Neuronal stem cell (in vitro differentiated cells): ENCODE results near the gene ATP6V1B1.
A peak's percentile ranks its signal among the peaks of the same experiment; 100 is the strongest.

Experiments used
- DNase-seq: peaks from one replicate; pipeline ENCODE4 v3.0.0-alpha.2; 2013; ENCODE audit warnings: low spot score
- H2AFZ ChIP-seq: one replicate; pipeline ENCODE4 v1.6.1; 2013; ENCODE audit warnings: mild to moderate bottlenecking, low read length, inconsistent platforms
- H2AK5ac ChIP-seq: 2 replicates; pipeline ENCODE4 v1.6.1; 2013; ENCODE audit warnings: low read depth, mild to moderate bottlenecking, inconsistent platforms, low read length, moderate library complexity, mixed read lengths
- H2BK120ac ChIP-seq: 2 replicates; pipeline ENCODE4 v1.6.1; 2013; ENCODE audit warnings: low read depth, mild to moderate bottlenecking, inconsistent platforms, low read length, moderate library complexity, mixed read lengths
- H2BK12ac ChIP-seq: one replicate; pipeline ENCODE4 v1.6.1; 2013; ENCODE audit warnings: low read length, inconsistent platforms
- H2BK15ac ChIP-seq: 2 replicates; pipeline ENCODE4 v1.6.1; 2013; ENCODE audit warnings: mild to moderate bottlenecking, low read length, inconsistent platforms, mixed read lengths
- H2BK5ac ChIP-seq: one replicate; pipeline ENCODE4 v1.6.1; 2013; ENCODE audit warnings: inconsistent platforms, mild to moderate bottlenecking, low read length, moderate library complexity
- H3K14ac ChIP-seq: one replicate; pipeline ENCODE4 v1.6.1; 2013; ENCODE audit warnings: low read length, inconsistent platforms
- H3K18ac ChIP-seq: 2 replicates; pipeline ENCODE4 v1.6.1; 2013; ENCODE audit warnings: low read length, inconsistent platforms
- H3K23ac ChIP-seq: 2 replicates; pipeline ENCODE4 v1.6.1; 2013; ENCODE audit warnings: low read depth, mild to moderate bottlenecking, mixed read lengths, low read length, inconsistent platforms; ENCODE audit not compliant: poor library complexity
- H3K27ac ChIP-seq: replicated peaks from 3 replicates; pipeline ENCODE4 v1.5.1; 2013; ENCODE audit warnings: low read length, inconsistent platforms
- H3K27me3 ChIP-seq, 3 experiments: 2 replicates each; pipeline ENCODE4 v1.6.1; 2013; ENCODE audit warnings: low read length in 3 of 3, mild to moderate bottlenecking in 2 of 3, inconsistent platforms in 1 of 3, low read depth in 1 of 3, mixed read lengths in 1 of 3, moderate library complexity in 1 of 3; ENCODE audit not compliant: control insufficient read depth in 3 of 3, insufficient read depth in 3 of 3
- H3K36me3 ChIP-seq, 2 donors: replicated peaks in 1 of 2; 2 replicates each; pipeline ENCODE4 v1.6.1; 2013; ENCODE audit warnings: low read length in 2 of 2; ENCODE audit not compliant: control insufficient read depth in 2 of 2, insufficient read depth in 2 of 2
- H3K4ac ChIP-seq: 2 replicates; pipeline ENCODE4 v1.6.1; 2013; ENCODE audit warnings: inconsistent platforms, mild to moderate bottlenecking, low read length, moderate library complexity
- H3K4me1 ChIP-seq, 2 donors: 1 replicate in 1 of 2; 2 replicates in 1 of 2; pipeline ENCODE4 v1.6.1; 2013; ENCODE audit warnings: low read length in 2 of 2, low read depth in 1 of 2; ENCODE audit not compliant: control insufficient read depth in 2 of 2, insufficient read depth in 1 of 2
- H3K4me2 ChIP-seq: one replicate; pipeline ENCODE4 v1.6.1; 2013; ENCODE audit warnings: mild to moderate bottlenecking, low read length, inconsistent platforms; ENCODE audit not compliant: insufficient read depth, poor library complexity, severe bottlenecking
- H3K4me3 ChIP-seq, 2 donors: 2 replicates each; pipeline ENCODE4 v1.5.1; 2013; ENCODE audit warnings: low read length in 2 of 2, mild to moderate bottlenecking in 2 of 2, inconsistent platforms in 1 of 2, moderate library complexity in 1 of 2
- H3K79me1 ChIP-seq: one replicate; pipeline ENCODE4 v1.6.1; 2013; ENCODE audit warnings: low read depth, mild to moderate bottlenecking, inconsistent platforms, low read length, moderate library complexity
- H3K9ac ChIP-seq: one replicate; pipeline ENCODE4 v1.6.1; 2013; ENCODE audit warnings: mild to moderate bottlenecking, low read depth, low read length, inconsistent platforms; ENCODE audit not compliant: poor library complexity
- H3K9me3 ChIP-seq, 2 donors: replicated peaks in 1 of 2; 2 replicates each; pipeline versions ENCODE3 to v1.6.1; 2013; ENCODE audit warnings: low read length in 2 of 2, mild to moderate bottlenecking in 2 of 2, inconsistent platforms in 1 of 2, low read depth in 1 of 2, mixed read lengths in 1 of 2, moderate library complexity in 1 of 2; ENCODE audit not compliant: control insufficient read depth in 2 of 2, insufficient read depth in 1 of 2
- H4K8ac ChIP-seq: one replicate; pipeline ENCODE4 v1.6.1; 2013; ENCODE audit warnings: low read depth, mild to moderate bottlenecking, inconsistent platforms, low read length, moderate library complexity
- H4K91ac ChIP-seq: one replicate; pipeline ENCODE4 v1.6.1; 2013; ENCODE audit warnings: low read length, low read depth, mild to moderate bottlenecking, inconsistent platforms; ENCODE audit not compliant: poor library complexity
- WGBS, 2 donors: extraction: QIAGEN DNeasy Blood & Tissue Kit; methylation state at CpG; one replicate each; pipeline ENCODE4 v1.1.7; 2013; ENCODE audit warnings: missing lambda C conversion rate in 2 of 2, mixed read lengths in 1 of 2; ENCODE audit not compliant: insufficient read length in 2 of 2, insufficient replicate concordance in 1 of 2; ENCODE audit errors: extremely low coverage in 2 of 2; 5-methylcytosine and 5-hydroxymethylcytosine counted together

The ATP6V1B1 gene

DNA sequence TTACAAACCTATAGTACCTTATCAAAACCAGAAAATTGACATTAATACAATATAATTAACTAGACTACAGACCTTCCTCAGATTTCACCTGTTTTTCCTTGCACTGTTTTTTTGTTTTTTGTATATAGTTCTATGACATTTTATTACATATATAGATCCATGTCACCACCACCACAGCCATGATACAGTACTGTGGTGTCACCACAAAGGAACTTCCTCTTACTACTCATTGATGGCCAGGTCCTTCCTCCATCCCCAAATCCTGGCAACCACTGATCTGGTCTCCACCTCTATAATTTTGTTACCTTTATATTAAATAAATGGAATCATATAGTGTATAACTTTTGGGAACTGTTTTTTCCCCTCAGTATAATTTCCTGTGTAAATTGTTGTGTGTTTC lies 19.4 kb upstream of the ATP6V1B1 start:
- no peak overlapping the region for H3K4ac ChIP-seq
- no peak overlapping the region for H3K9ac ChIP-seq
- H2BK15ac ChIP-seq, result no peak overlapping the region
- no peak overlapping the region for H2AK5ac ChIP-seq
- no peak for DNase-seq
- no peak overlapping the region for H2BK120ac ChIP-seq
- no peak overlapping the region for H3K27ac ChIP-seq
- no peak overlapping the region for H4K8ac ChIP-seq
- no peaks in the 10 kb centered on the region for H3K36me3 ChIP-seq
- H3K18ac ChIP-seq, result no peak overlapping the region
- H4K91ac ChIP-seq, result no peak overlapping the region
- H2BK5ac ChIP-seq, result no peak overlapping the region
- no peak overlapping the region for H3K23ac ChIP-seq
- no peaks in the 10 kb centered on the region for H3K4me1 ChIP-seq
- peaks cover 4 to 10% of the 10 kb centered on the region in 2 donors for H3K9me3 ChIP-seq
- H3K79me1 ChIP-seq, result no peaks in the 10 kb centered on the region
- no peak overlapping the region for H2AFZ ChIP-seq
- no peak overlapping the region for H2BK12ac ChIP-seq
- no peak overlapping the region for H3K4me2 ChIP-seq
- no peak overlapping the region for H3K4me3 ChIP-seq
- H3K14ac ChIP-seq, result no peak overlapping the region
- H3K27me3 ChIP-seq, result no peaks in the 10 kb centered on the region

DNA sequence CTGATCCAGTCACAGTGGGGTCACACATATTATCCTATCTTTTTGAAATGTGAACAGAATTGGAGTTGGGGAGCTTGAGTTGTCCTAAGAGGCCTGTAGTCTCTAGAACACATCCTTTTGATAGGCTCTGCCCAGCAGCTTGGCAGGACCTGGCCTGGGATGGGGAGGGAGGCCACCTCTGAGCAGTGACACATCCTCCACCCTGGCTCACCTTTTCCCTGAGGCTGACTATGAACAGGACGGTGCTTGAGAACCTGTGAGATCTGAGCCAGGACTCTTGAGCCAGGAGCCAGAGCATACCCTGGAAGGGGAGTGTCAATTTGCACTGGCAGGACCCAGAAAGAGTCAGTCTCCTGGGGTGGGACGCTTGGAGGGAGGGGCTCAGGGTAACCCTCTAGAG lies 17.7 kb upstream of the ATP6V1B1 start:
- Histone ChIP-seq H3K14ac (no peak overlapping the region), H2BK120ac (no peak overlapping the region), H2AK5ac (no peak overlapping the region), H3K4ac (no peak overlapping the region), H3K9me3 (peaks cover 4 to 10% of the 10 kb centered on the region in 2 donors), H3K27me3 (no peaks in the 10 kb centered on the region), H3K79me1 (no peaks in the 10 kb centered on the region), H3K9ac (no peak overlapping the region), H3K18ac (no peak overlapping the region), H3K36me3 (peaks cover 0 to 3% of the 10 kb centered on the region in 2 donors), H2BK15ac (no peak overlapping the region), H3K4me1 (peaks cover 9 to 15% of the 10 kb centered on the region in 2 donors), H4K91ac (no peak overlapping the region), H3K23ac (no peak overlapping the region), H2BK5ac (no peak overlapping the region), H3K27ac (no peak overlapping the region), H4K8ac (no peak overlapping the region), H2BK12ac (no peak overlapping the region), H2AFZ (no peak overlapping the region), H3K4me3 (peak overlapping the region in 1 of 2 donors; percentile 51), H3K4me2 (no peak overlapping the region)
- no CpG with 5 or more reads among the region's 2 CpGs for WGBS, 2 donors
- no peak for DNase-seq

DNA sequence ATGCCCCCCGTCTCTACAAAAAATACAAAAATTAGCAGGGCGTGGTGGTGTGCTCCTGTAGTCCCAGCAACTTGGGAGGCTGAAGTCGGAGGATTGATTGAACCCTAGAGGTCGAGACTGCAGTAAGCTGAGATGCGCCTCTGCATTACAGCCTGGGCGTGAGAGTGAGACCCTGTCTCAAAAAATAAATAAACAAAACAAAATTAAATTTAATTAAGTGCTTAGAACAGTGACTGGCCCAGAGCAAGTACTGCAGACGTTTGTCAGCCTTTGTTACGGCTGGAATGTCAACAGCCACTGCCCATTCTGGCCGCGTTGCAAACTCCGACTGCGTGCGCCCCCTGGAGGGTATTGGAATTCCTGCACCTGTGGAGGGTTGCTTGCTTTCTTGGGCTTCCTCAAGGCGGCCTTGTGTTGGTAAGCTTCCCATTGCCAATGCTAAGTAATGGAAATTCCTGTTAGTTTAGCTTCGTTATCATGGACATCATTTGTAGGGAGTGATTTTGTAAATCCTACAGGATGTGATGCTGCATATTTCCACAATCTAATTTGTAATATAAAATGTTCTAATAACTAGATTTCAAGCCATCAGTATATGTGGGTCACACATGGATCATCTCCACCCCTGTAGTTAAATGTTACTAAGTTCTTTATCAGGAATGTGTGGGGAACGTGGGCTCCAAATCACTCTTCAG lies 15.9 kb upstream of the ATP6V1B1 start:
- Histone ChIP-seq H3K4me2 (no peak overlapping the region), H3K4ac (no peak overlapping the region), H3K4me1 (peaks cover 11 to 15% of the 10 kb centered on the region in 2 donors), H2BK120ac (no peak overlapping the region), H3K79me1 (no peaks in the 10 kb centered on the region), H3K27ac (no peak overlapping the region), H3K9me3 (peaks cover 4 to 10% of the 10 kb centered on the region in 2 donors), H2AFZ (no peak overlapping the region), H3K36me3 (peaks cover 0 to 20% of the 10 kb centered on the region in 2 donors), H4K8ac (no peak overlapping the region), H4K91ac (no peak overlapping the region), H2BK5ac (no peak overlapping the region), H2BK15ac (no peak overlapping the region), H3K14ac (no peak overlapping the region), H2AK5ac (no peak overlapping the region), H3K9ac (no peak overlapping the region), H3K18ac (no peak overlapping the region), H2BK12ac (no peak overlapping the region), H3K23ac (no peak overlapping the region), H3K4me3 (no peak overlapping the region), H3K27me3 (no peaks in the 10 kb centered on the region)
- no CpG with 5 or more reads among the region's 16 CpGs for WGBS, 2 donors
- DNase-seq, result peak; percentile 83

DNA sequence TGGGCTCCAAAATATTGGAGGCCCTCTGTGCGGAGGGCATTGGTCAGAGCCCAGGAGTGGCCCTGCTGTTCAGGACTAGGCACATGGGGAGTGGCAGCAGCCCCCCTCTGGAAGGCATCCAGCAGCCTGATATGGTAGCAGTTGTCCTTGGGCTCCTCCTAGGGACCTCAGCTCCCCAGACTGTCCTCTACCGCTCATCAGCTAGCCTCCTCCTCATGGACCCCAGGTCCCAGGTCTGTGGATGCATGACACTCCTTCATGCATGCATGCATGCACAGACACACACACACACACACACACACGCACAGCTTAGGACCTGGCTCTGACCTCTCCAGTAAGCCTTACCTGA lies 15.4 kb upstream of the ATP6V1B1 start:
- Histone ChIP-seq H3K27me3 (no peaks in the 10 kb centered on the region), H2BK12ac (no peak overlapping the region), H3K27ac (no peak overlapping the region), H2BK15ac (no peak overlapping the region), H3K4me1 (peaks cover 11 to 15% of the 10 kb centered on the region in 2 donors), H2AFZ (no peak overlapping the region), H4K8ac (no peak overlapping the region), H2BK120ac (no peak overlapping the region), H3K9me3 (peaks cover 4 to 10% of the 10 kb centered on the region in 2 donors), H4K91ac (no peak overlapping the region), H3K23ac (no peak overlapping the region), H3K9ac (no peak overlapping the region), H3K4ac (no peak overlapping the region), H3K36me3 (peaks cover 0 to 20% of the 10 kb centered on the region in 2 donors), H3K4me2 (no peak overlapping the region), H2AK5ac (no peak overlapping the region), H3K4me3 (no peak overlapping the region), H3K79me1 (no peaks in the 10 kb centered on the region), H3K14ac (no peak overlapping the region), H2BK5ac (no peak overlapping the region), H3K18ac (no peak overlapping the region)
- WGBS, 2 donors, result no CpG with 5 or more reads among the region's 3 CpGs
- no peak for DNase-seq
